ENCODE results near the gene CALML4.
"Not testable (repeated sequence)": the region's sequence is repeated elsewhere in the genome, so short reads cannot be mapped to it uniquely, and the experiment has no call there.

Gene CALML4

GRCh38 chr15:68204776-68205557 lies at the start of gene CALML4:
Gene CALML4 (minus strand): TSS chr15:68205332. CDS start chr15:68205247, 85 bp downstream.
- no peak for DNase-seq (ENCODE audit: low spot score)

GRCh38 chr15:68252925-68253534 lies 47.9 kb upstream of the CALML4 start:
- DNase-seq (ENCODE audit: low spot score) = peak; percentile 68

- DNase-seq (ENCODE audit: low spot score) = no peak
Observed at GRCh38 chr15:68249058-68249713, 44.1 kb upstream of the CALML4 start.

GRCh38 chr15:68244235-68244634 lies 39.1 kb upstream of the CALML4 start:
- no peak for DNase-seq (ENCODE audit: low spot score)

GRCh38 chr15:68241088-68241935 lies 36.2 kb upstream of the CALML4 start:
- DNase-seq (ENCODE audit: low spot score) = no peak

GRCh38 chr15:68239025-68239424 lies 33.9 kb upstream of the CALML4 start:
- no peak for DNase-seq (ENCODE audit: low spot score)

GRCh38 chr15:68235022-68235421 lies 29.9 kb upstream of the CALML4 start:
- DNase-seq (ENCODE audit: low spot score) = no peak

GRCh38 chr15:68234520-68234919 lies 29.4 kb upstream of the CALML4 start:
- not testable (repeated sequence) for DNase-seq (ENCODE audit: low spot score)

- DNase-seq (ENCODE audit: low spot score) = peak; percentile 54
Observed at GRCh38 chr15:68234060-68234459, 28.9 kb upstream of the CALML4 start.

- DNase-seq (ENCODE audit: low spot score) = no peak
Observed at GRCh38 chr15:68232937-68233336, 27.8 kb upstream of the CALML4 start.

GRCh38 chr15:68232449-68232848 lies 27.3 kb upstream of the CALML4 start:
- no peak for DNase-seq (ENCODE audit: low spot score)

- no peak for DNase-seq (ENCODE audit: low spot score)
Observed at GRCh38 chr15:68231102-68231818, 26.1 kb upstream of the CALML4 start.

GRCh38 chr15:68230157-68231100 lies 25.3 kb upstream of the CALML4 start:
- DNase-seq (ENCODE audit: low spot score) = no peak

- DNase-seq (ENCODE audit: low spot score) = peak; percentile 91
Observed at GRCh38 chr15:68229386-68230156, 24.4 kb upstream of the CALML4 start, which contains the start of gene CLN6. Gene CLN6 (minus strand): TSS chr15:68229728. CDS start chr15:68229584, 144 bp downstream.

GRCh38 chr15:68228971-68229385 lies 23.8 kb upstream of the CALML4 start:
- no peak for DNase-seq (ENCODE audit: low spot score)

GRCh38 chr15:68228143-68228970 lies 23.2 kb upstream of the CALML4 start:
- DNase-seq (ENCODE audit: low spot score) = peak; percentile 44

- DNase-seq (ENCODE audit: low spot score) = no peak
Observed at GRCh38 chr15:68227643-68228142, 22.6 kb upstream of the CALML4 start.

GRCh38 chr15:68225442-68225841 lies 20.3 kb upstream of the CALML4 start:
- not testable (repeated sequence) for DNase-seq (ENCODE audit: low spot score)

Measured in hepatic stellate cell (primary cell).